Kidney (tissue), 14 donors: ENCODE measurements around the gene PTCD3. TPM values are rescaled to one million over a fixed set of nuclear protein-coding genes. Genes with fewer than 3 reads are reported as not detected.

Source experiments
- DNase-seq, 5 donors: peaks; one replicate each; pipeline ENCODE4 v3.0.0-alpha.2; 2013 to 2020
- FAIRE-seq: peaks from 2 replicates; lab custom pipeline; 2012; peaks lifted over from hg19 to GRCh38; lab: Jason Lieb, UNC
- H3K27ac ChIP-seq, 2 donors: one replicate each; pipeline ENCODE4 v1.7.0; 2013; ENCODE audit warnings: low read depth in 2 of 2, low read length in 2 of 2, inconsistent platforms in 1 of 2
- H3K27me3 ChIP-seq: one replicate; pipeline ENCODE4 v1.7.1; 2013; ENCODE audit warnings: low read length, inconsistent platforms; ENCODE audit not compliant: control insufficient read depth, insufficient read depth
- H3K36me3 ChIP-seq, 3 donors: one replicate each; pipeline versions ENCODE4 v1.7.0 to v1.7.1; 2013; ENCODE audit warnings: low read length in 3 of 3, control low read depth in 1 of 3, inconsistent platforms in 1 of 3; ENCODE audit not compliant: insufficient read depth in 3 of 3, control insufficient read depth in 2 of 3
- H3K4me1 ChIP-seq, 3 donors: one replicate each; pipeline versions ENCODE4 v1.7.0 to v1.7.1; 2013; ENCODE audit warnings: low read length in 3 of 3, inconsistent platforms in 1 of 3, low read depth in 1 of 3; ENCODE audit not compliant: control insufficient read depth in 2 of 3, insufficient read depth in 2 of 3
- H3K4me3 ChIP-seq, 3 donors: one replicate each; pipeline versions ENCODE4 v1.7.0 to v1.8.1; 2013; ENCODE audit warnings: low read length in 3 of 3, control low read depth in 1 of 3, inconsistent platforms in 1 of 3
- H3K9ac ChIP-seq, 3 donors: one replicate each; pipeline versions ENCODE4 v1.7.0 to v1.7.1; 2013; ENCODE audit warnings: low read length in 3 of 3, control low read depth in 1 of 3, inconsistent platforms in 1 of 3
- H3K9me3 ChIP-seq, 3 donors: one replicate each; pipeline versions ENCODE4 v1.7.0 to v1.7.1; 2013; ENCODE audit warnings: low read length in 3 of 3, control low read depth in 1 of 3, inconsistent platforms in 1 of 3; ENCODE audit not compliant: control insufficient read depth in 2 of 3, insufficient read depth in 1 of 3
- intact Hi-C: fragments of 100-400 bp; cut with DNase I; formaldehyde crosslinking; loops from one replicate; pipeline ENCODE4 v1.11.1; 2022
- polyA plus RNA-seq: library from polyadenylated mRNA; stranded (reverse); fragments of 350-450 nt; fragmentation: Illumina TruSeq; extraction: RNeasy Lipid Tissue Mini Kit (QIAGEN cat#74804); gene quantifications from one replicate; pipeline ENCODE4 v1.2.3, GENCODE V29; 2014; ENCODE audit warnings: low read depth, low replicate concordance; ENCODE audit not compliant: insufficient read depth
- total RNA-seq: library from RNA; stranded (reverse); fragmentation: NEBNext Ultra II Directional; extraction: Animal tissue kit (Norgen Biotek cat#: 25700); gene quantifications from one replicate; pipeline ENCODE4 v1.2.1, GENCODE V29; 2021
- TF ChIP-seq, protein P1 (sequence below): IDR thresholded peaks from 3 replicates; pipeline ENCODE4 v1.5.1; 2012; ENCODE audit warnings: mild to moderate bottlenecking, moderate library complexity, borderline replicate concordance; ENCODE audit not compliant: insufficient read depth; ENCODE audit errors: extremely low read depth
- donor health status: control.
- donor health status: control.
- donor health status: control.
- donor health status: control.
- donor health status: control.
- donor health status: DM: yes; HTN: yes; CAD: no.
- donor health status: Normal renal cell carcinoma (clear cell type).

PTCD3 gene
- total and polyA plus RNA-seq, 2 donors from 2014 or later: 34.1 to 78.9 TPM

DNA sequence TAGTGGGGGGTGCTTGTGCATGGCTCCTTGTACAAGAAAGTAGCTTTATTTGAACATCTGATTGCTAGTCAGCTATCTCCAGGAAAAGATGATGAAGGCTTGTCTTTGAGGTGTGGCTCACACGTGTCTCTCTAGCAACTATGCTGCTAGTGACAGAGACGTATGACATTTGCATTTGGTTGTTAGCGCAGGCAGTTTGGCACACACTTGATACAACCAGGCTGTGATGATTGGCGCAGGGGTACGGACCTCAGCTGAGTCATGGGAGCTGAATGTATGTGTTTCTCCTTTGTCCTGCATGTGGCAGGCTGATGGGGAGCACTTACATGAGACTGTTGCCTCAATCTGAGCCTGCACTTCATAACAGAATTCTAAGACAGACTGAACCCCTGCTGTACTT lies 29.6 kb downstream of the PTCD3 start:
- TF ChIP-seq, protein P1, sequence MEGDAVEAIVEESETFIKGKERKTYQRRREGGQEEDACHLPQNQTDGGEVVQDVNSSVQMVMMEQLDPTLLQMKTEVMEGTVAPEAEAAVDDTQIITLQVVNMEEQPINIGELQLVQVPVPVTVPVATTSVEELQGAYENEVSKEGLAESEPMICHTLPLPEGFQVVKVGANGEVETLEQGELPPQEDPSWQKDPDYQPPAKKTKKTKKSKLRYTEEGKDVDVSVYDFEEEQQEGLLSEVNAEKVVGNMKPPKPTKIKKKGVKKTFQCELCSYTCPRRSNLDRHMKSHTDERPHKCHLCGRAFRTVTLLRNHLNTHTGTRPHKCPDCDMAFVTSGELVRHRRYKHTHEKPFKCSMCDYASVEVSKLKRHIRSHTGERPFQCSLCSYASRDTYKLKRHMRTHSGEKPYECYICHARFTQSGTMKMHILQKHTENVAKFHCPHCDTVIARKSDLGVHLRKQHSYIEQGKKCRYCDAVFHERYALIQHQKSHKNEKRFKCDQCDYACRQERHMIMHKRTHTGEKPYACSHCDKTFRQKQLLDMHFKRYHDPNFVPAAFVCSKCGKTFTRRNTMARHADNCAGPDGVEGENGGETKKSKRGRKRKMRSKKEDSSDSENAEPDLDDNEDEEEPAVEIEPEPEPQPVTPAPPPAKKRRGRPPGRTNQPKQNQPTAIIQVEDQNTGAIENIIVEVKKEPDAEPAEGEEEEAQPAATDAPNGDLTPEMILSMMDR: no peak
- Histone ChIP-seq H3K36me3 (peaks cover 31 to 90% (median 66%) of the 10 kb centered on the region in 3 donors), H3K4me3 (no peak overlapping the region), H3K9me3 (no peaks in the 10 kb centered on the region), H3K27me3 (no peaks in the 10 kb centered on the region), H3K27ac (no peak overlapping the region), H3K4me1 (no peaks in the 10 kb centered on the region), H3K9ac (no peak overlapping the region)
- FAIRE-seq (no peak), DNase-seq (no peak)
- intact Hi-C loops: no loop called here

DNA sequence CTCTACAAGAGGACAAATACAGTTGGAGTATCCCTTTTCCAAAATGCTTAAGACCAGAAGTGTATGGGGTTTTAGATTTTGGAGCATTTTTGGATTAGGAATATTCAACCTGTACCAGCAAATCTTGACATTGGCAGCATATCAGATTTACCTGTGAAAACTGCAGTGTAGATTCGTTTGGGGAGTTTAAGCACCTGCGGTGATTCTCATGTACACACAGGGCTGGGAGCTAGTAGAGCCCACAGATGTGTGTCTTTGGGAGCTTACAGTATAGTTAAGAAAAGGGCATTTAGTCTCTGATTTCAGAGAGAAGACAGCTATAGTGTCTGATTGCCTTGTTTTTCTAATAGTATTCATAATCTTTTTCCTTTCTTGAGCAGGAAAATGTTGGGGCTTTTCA lies 30.1 kb downstream of the PTCD3 start:
- no peak for FAIRE-seq
- no peak for DNase-seq
- no peaks in the 10 kb centered on the region for H3K9me3 ChIP-seq
- H3K27ac ChIP-seq: no peak overlapping the region
- peaks cover 27 to 85% (median 65%) of the 10 kb centered on the region in 3 donors for H3K36me3 ChIP-seq
- TF ChIP-seq, protein P1: no peak
- no peak overlapping the region for H3K9ac ChIP-seq
- H3K4me1 ChIP-seq: no peaks in the 10 kb centered on the region
- no peak overlapping the region for H3K4me3 ChIP-seq
- intact Hi-C loops: no loop called here
- H3K27me3 ChIP-seq: no peaks in the 10 kb centered on the region

DNA sequence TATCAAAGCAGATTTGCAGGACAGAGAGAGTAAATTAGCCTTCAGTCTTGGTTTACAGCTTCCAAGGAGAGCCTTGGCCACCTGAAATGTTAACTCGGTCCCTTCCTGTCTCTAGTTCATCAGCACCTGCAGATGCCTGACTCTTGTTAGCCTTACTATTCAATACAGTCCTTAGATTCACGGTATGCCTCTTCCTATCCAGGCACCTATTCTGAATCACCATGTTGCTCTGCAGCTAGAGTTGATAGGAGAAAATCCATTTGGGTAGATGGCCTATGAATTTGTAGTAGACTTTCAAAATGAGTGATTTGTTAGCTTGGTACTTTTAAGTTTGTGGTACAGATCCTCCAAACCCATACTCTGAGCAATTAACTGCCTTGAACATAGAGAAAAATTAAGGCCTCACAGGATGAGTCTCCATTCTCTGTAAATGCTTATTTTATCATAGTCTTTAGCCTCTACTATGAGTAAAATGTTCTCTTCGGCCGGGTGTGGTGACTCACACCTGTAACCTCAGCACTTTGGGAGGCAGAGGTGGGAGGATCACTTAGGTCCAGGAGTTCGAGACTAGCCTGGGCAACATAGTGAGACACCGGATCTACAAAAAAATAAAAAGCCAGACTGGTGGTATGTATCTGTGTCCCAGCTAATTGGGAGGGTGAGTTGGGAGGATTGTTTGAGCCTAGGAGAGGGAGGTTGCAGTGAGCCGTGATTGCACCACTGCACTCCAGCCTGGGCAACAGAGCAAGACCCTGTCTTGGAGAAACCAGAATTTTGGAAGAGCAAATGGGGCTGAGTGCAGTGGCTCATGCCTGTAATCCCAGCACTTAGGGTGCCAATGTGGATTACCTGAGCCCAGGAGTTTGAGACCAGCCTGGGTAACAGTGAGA lies 32.9 kb downstream of the PTCD3 start:
- no peaks in the 10 kb centered on the region for H3K4me1 ChIP-seq
- intact Hi-C loops: no loop called here
- no peak overlapping the region for H3K27ac ChIP-seq
- TF ChIP-seq, protein P1: no peak
- DNase-seq (no peak), FAIRE-seq (no peak)
- H3K9me3 ChIP-seq: no peaks in the 10 kb centered on the region
- H3K4me3 ChIP-seq: no peak overlapping the region
- H3K9ac ChIP-seq: no peak overlapping the region
- H3K27me3 ChIP-seq: no peaks in the 10 kb centered on the region
- H3K36me3 ChIP-seq: peaks cover 14 to 69% (median 53%) of the 10 kb centered on the region in 3 donors
